CD4-positive, alpha-beta T cell treated with Interleukin-17A for 1 hour (primary cell): ENCODE results near the gene RPE65.
"Not testable (repeated sequence)": the region's sequence is repeated elsewhere in the genome, so short reads cannot be mapped to it uniquely, and the experiment has no call there.

Experiments used
- DNase-seq: peaks from one replicate; pipeline ENCODE4 v3.0.0-alpha.2; 2020

The RPE65 gene

DNA sequence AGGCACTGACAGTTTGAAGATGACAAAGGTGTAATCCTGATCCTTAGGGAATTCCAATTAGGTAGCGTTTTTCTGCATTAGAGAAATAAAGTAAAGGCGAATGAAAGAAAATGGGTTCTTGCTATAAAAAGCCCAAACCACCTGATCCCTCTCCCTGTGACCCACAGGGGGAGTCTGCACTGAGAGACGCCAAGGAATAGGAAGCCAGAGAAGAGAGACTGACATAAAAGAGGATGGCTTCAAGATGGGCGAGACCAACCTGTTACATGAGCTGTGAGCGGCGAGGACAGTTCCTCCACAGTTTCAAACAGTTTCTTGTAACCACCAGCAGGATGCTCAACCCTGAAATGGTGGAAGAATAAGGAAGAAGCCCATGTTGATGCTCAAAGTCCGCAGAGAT lies 1.4 kb downstream of the RPE65 start:
- no peak for DNase-seq

DNA sequence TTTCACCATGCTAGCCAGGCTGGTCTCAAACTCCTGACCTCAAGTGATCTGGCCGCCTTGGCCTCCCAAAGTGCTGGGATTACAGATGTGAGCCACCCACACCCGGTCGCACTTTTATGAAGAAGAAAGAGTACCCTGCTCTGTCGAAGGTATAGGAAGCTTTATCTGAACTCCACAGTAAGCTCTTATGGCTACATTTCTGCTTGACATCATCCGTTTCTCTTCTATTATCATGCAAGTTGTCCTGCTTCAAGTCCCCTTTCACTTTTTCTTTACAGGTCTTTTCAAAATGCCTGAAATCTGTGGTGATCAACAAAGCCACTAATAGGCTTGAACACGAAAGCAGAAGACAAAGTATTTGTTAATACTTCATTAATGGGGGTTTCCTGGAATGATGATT lies 4.0 kb downstream of the RPE65 start:
- DNase-seq: no peak

DNA sequence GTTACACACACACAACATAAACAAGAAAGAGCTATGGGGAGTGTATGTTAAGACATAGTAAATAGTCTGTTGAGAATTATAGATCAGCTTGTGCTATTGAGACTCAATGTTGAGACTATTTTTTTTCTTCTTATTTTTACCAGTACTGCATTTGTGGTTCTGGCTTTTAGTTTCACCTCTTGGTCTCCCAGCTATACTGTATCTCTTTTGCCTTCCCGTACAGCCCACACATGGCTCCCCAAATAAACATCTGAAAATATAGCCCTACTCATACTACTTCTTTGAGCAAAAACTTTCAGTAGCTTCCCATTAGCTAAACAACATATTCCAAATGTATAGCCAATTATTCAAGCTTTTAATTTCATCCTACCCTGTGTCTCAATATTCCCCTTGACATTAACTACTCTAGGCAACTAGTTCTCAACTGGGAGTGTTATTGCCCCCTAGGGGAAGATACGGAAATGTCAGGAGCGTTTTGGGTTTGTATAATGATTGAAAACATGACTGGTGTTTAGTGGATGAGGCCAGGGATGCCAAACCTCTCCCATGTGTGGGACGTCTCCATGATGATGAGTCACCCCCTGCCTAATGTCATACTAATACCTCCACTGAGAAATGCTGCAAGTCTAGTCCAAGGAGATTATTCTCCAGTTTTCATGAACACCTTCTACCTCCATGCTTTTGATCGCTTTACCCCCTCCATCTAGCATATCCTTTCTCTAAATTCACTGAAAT lies 6.8 kb downstream of the RPE65 start:
- peak; percentile 10 for DNase-seq

DNA sequence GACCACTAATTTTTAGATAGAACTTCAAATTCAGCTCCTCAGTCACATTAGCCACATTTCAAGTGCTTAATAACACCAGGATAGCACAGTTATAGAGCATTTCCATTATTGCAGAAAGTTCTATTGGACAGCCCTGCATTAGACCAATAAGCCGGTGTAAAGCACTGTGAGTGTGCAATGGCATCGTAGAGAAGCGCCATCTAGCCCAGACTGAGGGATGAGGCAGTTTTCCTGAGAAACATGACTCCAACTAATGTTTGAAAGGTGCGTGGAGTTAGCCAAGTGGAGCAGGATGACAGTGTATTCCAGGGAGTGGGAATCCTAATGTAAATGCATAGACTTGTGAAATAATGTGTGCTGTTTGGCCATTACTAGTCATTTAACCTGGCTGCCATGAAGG lies 7.7 kb downstream of the RPE65 start:
- DNase-seq: no peak

- no peak for DNase-seq
Measured at GRCh38 chr1:68438310-68438709, 11.4 kb downstream of the RPE65 start.

GRCh38 chr1:68433395-68433794 lies 16.4 kb downstream of the RPE65 start:
- DNase-seq: no peak

GRCh38 chr1:68431076-68431475 lies 18.7 kb downstream of the RPE65 start:
- DNase-seq: no peak

DNA sequence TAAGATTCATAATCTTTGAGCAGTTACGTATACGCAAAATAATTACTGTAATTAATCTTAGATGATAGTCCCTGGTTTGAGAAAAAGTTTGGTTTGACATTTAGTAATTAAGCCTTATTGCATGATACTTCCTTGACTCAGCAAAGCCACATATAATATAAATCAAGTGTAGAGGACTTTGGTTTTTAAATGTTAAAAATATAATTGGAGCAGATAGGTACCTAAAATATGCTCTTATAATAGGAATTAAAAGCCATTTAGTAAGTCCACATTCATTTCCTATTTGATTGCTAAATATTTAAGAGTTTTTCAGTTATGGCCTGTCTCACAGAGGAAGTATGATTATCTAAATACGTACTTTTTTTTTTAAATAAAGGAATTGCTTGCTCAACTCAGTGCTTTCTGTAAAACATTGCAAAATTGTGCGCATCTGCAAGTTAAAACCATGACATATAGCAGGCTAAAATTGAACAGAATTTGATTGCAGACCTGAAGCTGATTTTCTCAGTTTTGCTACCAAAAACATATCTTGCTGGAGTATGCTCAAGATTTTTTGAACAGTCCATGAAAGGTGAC lies 20.4 kb downstream of the RPE65 start:
- DNase-seq: no peak

GRCh38 chr1:68426594-68426993 lies 23.2 kb downstream of the RPE65 start:
- DNase-seq: no peak

- DNase-seq: no peak
Measured at GRCh38 chr1:68421350-68421749, 28.4 kb downstream of the RPE65 start.

GRCh38 chr1:68409426-68409825 lies 40.3 kb downstream of the RPE65 start:
- DNase-seq: no peak

GRCh38 chr1:68401506-68401905 lies 48.2 kb downstream of the RPE65 start:
- DNase-seq: no peak

- not testable (repeated sequence) for DNase-seq
Measured at GRCh38 chr1:68395575-68395974, 54.2 kb downstream of the RPE65 start.

DNA sequence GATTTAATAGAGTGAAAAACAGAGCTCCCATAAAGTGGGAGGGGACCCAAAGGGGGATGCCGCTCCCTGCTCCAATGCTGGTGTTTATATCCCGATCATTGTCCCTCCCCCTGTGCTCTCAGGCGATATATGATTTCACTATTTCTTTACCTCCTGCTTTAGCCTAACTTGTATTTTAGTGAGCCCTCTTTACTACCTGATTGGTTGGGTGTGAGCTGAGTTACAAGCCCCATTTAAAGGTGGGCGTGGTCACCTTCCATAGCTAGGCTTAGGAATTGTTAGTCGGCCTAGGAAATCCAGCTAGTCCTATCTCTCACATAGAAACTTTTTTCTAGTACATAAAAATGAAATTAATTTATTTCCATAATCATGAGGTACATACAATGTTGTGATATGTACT lies 57.3 kb downstream of the RPE65 start:
- DNase-seq: not testable (repeated sequence)

- not testable (repeated sequence) for DNase-seq
Measured at GRCh38 chr1:68385798-68386524, 63.8 kb downstream of the RPE65 start.

DNA sequence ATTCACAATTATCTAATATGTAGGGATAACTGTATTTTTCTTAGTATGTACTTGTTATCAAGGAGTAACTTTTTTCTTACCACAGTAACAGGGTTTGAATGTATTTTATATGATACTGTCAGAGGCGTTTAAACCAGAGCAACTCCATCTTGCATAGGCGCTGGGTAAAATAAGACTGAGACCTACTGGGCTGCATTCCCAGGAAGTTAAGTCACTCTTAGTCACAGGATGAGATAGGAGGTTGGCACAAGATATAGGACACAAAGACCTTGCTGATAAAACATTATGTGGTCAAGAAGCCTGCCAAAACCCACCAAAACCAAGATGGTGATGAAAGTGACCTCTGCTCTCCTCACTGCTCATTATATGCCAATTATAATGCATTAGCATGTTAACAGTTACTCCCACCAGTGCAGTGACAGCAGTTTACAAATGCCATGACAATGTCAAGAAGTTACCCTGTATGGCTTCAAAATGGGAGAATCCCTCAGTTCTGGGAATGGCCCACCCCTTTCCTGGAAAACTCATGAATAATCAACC lies 64.8 kb downstream of the RPE65 start:
- DNase-seq: no peak

DNA sequence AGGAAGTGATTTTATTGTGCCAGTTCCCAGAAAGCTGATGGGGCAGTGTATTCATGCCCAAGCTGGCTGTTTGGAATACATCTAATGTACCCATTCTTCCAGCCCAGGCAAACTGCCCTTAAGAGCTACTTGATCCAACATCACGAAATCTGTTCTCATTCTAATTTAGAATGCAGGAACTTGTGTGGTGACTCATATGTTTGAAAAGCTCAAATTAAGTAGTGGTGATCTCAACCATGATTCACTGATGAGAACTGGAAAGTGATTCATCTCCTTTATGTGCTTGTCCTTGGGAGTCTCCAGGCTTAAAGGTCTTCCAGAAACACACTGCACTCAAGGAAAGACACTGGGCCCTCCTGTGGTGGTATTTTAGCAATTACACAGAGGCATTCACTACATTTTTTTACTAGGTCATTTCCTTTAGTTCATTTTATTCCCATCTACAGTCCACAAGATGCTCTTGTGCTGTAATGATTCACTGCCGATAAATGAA lies 65.4 kb downstream of the RPE65 start:
- DNase-seq: no peak

GRCh38 chr1:68383092-68383491 lies 66.7 kb downstream of the RPE65 start:
- no peak for DNase-seq

- no peak for DNase-seq
Measured at GRCh38 chr1:68379085-68379478, 70.7 kb downstream of the RPE65 start.
